Keratinocyte (primary cell): Measurements from ENCODE around the gene GCNT4. TPM values are rescaled to one million over a fixed set of nuclear protein-coding genes. Genes with fewer than 3 reads are reported as not detected.
"Not testable (repeated sequence)": the region's sequence is repeated elsewhere in the genome, so short reads cannot be mapped to it uniquely, and the experiment has no call there.

Experiments used
- DNase-seq: peaks from one replicate; pipeline ENCODE4 v3.0.0-alpha.2; 2011; ENCODE audit warnings: low read depth, missing footprints, low spot score
- FAIRE-seq: peaks from 2 replicates; lab custom pipeline; 2011; peaks lifted over from hg19 to GRCh38; lab: Jason Lieb, UNC
- H2AFZ ChIP-seq: 2 replicates; pipeline ENCODE4 v1.6.0; 2012; ENCODE audit warnings: low read length, control low read depth, inconsistent platforms; ENCODE audit not compliant: control insufficient read depth
- H3K27ac ChIP-seq: 2 replicates; pipeline ENCODE4 v1.5.1; 2011; ENCODE audit warnings: low read length; ENCODE audit not compliant: control insufficient read depth, insufficient read depth
- H3K27me3 ChIP-seq: 3 replicates; pipeline ENCODE4 v1.6.0; 2011; ENCODE audit warnings: low read length; ENCODE audit not compliant: control insufficient read depth, insufficient read depth; ENCODE audit errors: extremely low read depth
- H3K36me3 ChIP-seq, 2 experiments: 2 replicates in 1 of 2; 3 replicates in 1 of 2; pipeline ENCODE4 v1.5.1; 2011; ENCODE audit warnings: low read length in 2 of 2, mild to moderate bottlenecking in 1 of 2; ENCODE audit not compliant: control insufficient read depth in 2 of 2, insufficient read depth in 2 of 2; ENCODE audit errors: extremely low read depth in 1 of 2
- H3K4me1 ChIP-seq: 3 replicates; pipeline ENCODE4 v1.5.1; 2011; ENCODE audit warnings: low read length; ENCODE audit not compliant: control insufficient read depth, insufficient read depth; ENCODE audit errors: extremely low read depth
- H3K4me2 ChIP-seq: 3 replicates; pipeline ENCODE4 v1.6.0; 2011; ENCODE audit warnings: low read depth, low read length; ENCODE audit not compliant: control insufficient read depth, insufficient read depth; ENCODE audit errors: extremely low read depth
- H3K4me3 ChIP-seq, 3 experiments: fragments of 200-600 bp in 1 of 3; sonication (generic) in 1 of 3; 2 replicates in 2 of 3; 3 replicates in 1 of 3; pipeline ENCODE4 v1.5.1; 2011 to 2016; ENCODE audit warnings: low read length in 3 of 3, mild to moderate bottlenecking in 3 of 3, control low read depth in 2 of 3, inconsistent platforms in 1 of 3, low read depth in 1 of 3, mixed read lengths in 1 of 3, mixed run types in 1 of 3, moderate library complexity in 1 of 3; ENCODE audit not compliant: control insufficient read depth in 2 of 3, insufficient read depth in 2 of 3; ENCODE audit errors: extremely low read depth in 1 of 3
- H3K79me2 ChIP-seq: 2 replicates; pipeline ENCODE4 v1.6.0; 2012; ENCODE audit warnings: low read length; ENCODE audit not compliant: control insufficient read depth, insufficient read depth
- H3K9ac ChIP-seq: 3 replicates; pipeline ENCODE4 v1.6.0; 2011; ENCODE audit warnings: low read length; ENCODE audit not compliant: control insufficient read depth, insufficient read depth; ENCODE audit errors: extremely low read depth
- H3K9me1 ChIP-seq: 3 replicates; pipeline ENCODE4 v1.6.0; 2011; ENCODE audit warnings: low read length; ENCODE audit not compliant: control insufficient read depth, insufficient read depth; ENCODE audit errors: extremely low read depth
- H3K9me3 ChIP-seq: 2 replicates; pipeline ENCODE4 v1.5.1; 2012; ENCODE audit warnings: low read depth, low read length; ENCODE audit not compliant: control insufficient read depth
- H4K20me1 ChIP-seq: 3 replicates; pipeline ENCODE4 v1.6.0; 2011; ENCODE audit warnings: low read length; ENCODE audit not compliant: control insufficient read depth, insufficient read depth; ENCODE audit errors: extremely low read depth
- EZH2 ChIP-seq: IDR thresholded peaks from one replicate; pipeline ENCODE4 v1.6.1; 2012; ENCODE audit warnings: inconsistent platforms, mild to moderate bottlenecking, low read length, moderate library complexity
- dilution Hi-C: fragments of 300-500 bp; cut with MboI; formaldehyde crosslinking; loops from one replicate; pipeline ENCODE4 v1.7.0; 2020; ENCODE audit warnings: low sequenced_read_pairs; ENCODE audit not compliant: extremely low pct_ligation_motif_present
- polyA minus RNA-seq, 3 experiments: library from RNA; depleted of rRNA, polyadenylated mRNA; stranded (reverse); fragments of >200 nt; gene quantifications; 1 replicate in 1 of 3; 2 replicates in 1 of 3; 3 replicates in 1 of 3; pipeline ENCODE4 v1.2.3, GENCODE V29; 2011
- polyA plus RNA-seq, 5 experiments: library from polyadenylated mRNA; depleted of rRNA in 3 of 5; stranded (reverse) in 3 of 5; stranded (forward) in 1 of 5; unstranded in 1 of 5; fragments of >200 nt; gene quantifications; 1 replicate in 1 of 5; 2 replicates in 3 of 5; 3 replicates in 1 of 5; pipeline versions ENCODE4 v1.2.1 to v1.2.3, GENCODE V29; 2011 to 2012; ENCODE audit warnings: missing spikeins in 2 of 5, low read depth in 1 of 5, low replicate concordance in 1 of 5

GCNT4 gene, protein sequence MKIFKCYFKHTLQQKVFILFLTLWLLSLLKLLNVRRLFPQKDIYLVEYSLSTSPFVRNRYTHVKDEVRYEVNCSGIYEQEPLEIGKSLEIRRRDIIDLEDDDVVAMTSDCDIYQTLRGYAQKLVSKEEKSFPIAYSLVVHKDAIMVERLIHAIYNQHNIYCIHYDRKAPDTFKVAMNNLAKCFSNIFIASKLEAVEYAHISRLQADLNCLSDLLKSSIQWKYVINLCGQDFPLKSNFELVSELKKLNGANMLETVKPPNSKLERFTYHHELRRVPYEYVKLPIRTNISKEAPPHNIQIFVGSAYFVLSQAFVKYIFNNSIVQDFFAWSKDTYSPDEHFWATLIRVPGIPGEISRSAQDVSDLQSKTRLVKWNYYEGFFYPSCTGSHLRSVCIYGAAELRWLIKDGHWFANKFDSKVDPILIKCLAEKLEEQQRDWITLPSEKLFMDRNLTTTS
- polyA plus RNA-seq (1.1 to 3.5 TPM (median 3.2 TPM) in 3 replicates), polyA minus RNA-seq (0.52 to 5.2 TPM (median 4.4 TPM) in 3 replicates)
- 3.1 TPM for polyA plus RNA-seq (2011; ENCODE audit: low read depth)
- 1.1 and 2.4 TPM in 2 replicates for polyA plus RNA-seq (2011; cell fraction: cytosol; rRNA removed)
- 4.5 and 5.9 TPM in 2 replicates for polyA plus RNA-seq (2011; cell fraction: nucleus; rRNA removed)
- polyA plus RNA-seq (2012; ENCODE audit: low replicate concordance) = 1.4 and 7.2 TPM in 2 replicates
- polyA minus RNA-seq (2011; cell fraction: cytosol; rRNA and poly(A)+ RNA removed) = 1.3 TPM
- polyA minus RNA-seq (2011; cell fraction: nucleus; rRNA and poly(A)+ RNA removed) = 4.5 and 9.2 TPM in 2 replicates

DNA sequence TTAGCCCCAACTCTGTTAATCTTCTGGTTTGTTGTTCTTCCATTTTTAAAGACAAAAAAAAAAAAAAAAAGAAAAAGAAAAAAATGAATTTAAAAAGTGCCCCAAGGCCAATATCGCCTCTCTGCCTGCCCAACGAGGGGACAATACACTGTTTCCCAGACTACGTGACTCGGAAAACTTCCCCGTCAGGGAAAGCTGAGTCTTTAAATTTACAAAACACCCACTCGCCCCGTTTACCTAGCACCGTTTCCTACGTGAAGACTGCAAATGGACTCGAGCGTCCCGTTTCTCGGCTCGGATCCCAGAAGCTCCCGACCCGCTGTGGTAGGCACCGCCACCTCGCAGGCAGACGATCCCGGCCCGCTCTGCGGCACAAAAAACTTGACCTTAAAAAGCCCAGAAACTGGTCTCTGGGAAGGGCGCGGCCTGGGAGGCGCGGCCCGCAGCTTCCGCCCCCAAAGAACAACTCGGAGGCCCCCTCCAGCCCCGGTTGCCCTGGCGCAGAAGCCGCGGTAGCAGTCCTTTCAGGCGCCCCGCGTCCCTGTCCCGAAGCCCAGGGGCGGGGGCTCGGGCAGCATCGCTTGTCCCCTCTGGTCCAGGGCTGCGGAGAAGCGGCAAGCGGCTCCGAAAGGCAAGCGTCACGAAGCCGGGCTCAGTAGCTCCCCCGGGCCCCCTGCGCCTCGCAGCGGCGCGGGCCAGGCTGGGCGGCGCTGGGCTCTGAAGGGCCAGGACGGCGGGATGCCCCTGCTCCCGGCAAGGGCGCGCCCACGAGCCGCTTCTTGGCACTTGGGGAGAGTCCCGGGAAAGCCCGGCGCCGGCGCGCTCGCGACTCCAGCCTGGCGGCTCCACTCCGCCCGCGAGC lies at the start of gene GCNT4:
Gene GCNT4, minus strand, starts transcription at position 367 of the 862 bp plus-strand sequence. CDS start 22,521 bp downstream, outside the sequence.
- H4K20me1 ChIP-seq = no peaks in the 10 kb centered on the region
- no peak for TF ChIP-seq EZH2
- H3K4me1 ChIP-seq = peaks cover 27% of the 10 kb centered on the region
- peaks cover 9% of the 10 kb centered on the region for H3K79me2 ChIP-seq
- no peaks in the 10 kb centered on the region for H3K27me3 ChIP-seq
- H2AFZ ChIP-seq = peak within 1 kb of the TSS; percentile 92
- peak within 1 kb of the TSS; percentile 72 for H3K27ac ChIP-seq
- H3K9me1 ChIP-seq = no peaks in the 10 kb centered on the region
- FAIRE-seq (no peak), DNase-seq (no peak)
- no peaks in the 10 kb centered on the region for H3K36me3 ChIP-seq
- peak within 1 kb of the TSS; percentile 89 for H3K4me2 ChIP-seq
- peak within 1 kb of the TSS; percentile 71 to 85 (median 82) for H3K4me3 ChIP-seq
- dilution Hi-C loops = no loop called here
- peak within 1 kb of the TSS; percentile 81 for H3K9ac ChIP-seq
- H3K9me3 ChIP-seq = no peaks in the 10 kb centered on the region

DNA sequence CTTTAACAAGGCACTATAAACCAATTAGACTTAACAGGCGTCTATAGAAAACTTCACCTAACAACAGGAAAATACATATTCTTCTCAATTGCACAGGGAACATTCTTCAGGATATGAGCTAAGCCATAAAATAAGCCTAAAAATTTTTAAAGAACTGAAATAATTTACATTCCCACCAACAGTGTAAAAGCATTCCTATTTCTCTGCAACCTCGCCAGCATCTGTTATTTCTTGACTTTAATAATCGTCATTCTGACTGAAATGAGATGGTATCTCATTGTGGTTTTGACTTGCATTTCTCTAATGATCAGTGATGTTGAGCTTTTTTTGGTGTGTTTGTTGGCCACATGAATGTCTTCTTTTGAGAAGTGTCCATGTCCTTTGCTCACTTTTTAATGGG lies 43.6 kb upstream of the GCNT4 start:
- peak overlapping the region; percentile 60 for H3K27ac ChIP-seq
- H2AFZ ChIP-seq = not testable (repeated sequence)

More for the DNA sequence above, 43.6 kb upstream of the GCNT4 start:
- H4K20me1 ChIP-seq, dilution Hi-C loops, DNase-seq, H3K9me3 ChIP-seq, H3K27me3 ChIP-seq, H3K4me3 ChIP-seq, H3K9ac ChIP-seq, H3K79me2 ChIP-seq, FAIRE-seq, H3K36me3 ChIP-seq, H3K9me1 ChIP-seq: not testable (repeated sequence)
- Histone ChIP-seq H3K4me2 (peak overlapping the region; percentile 28), H3K4me1 (peaks cover 23% of the 10 kb centered on the region)
